H9 (cell line): ENCODE measurements around the gene TUFT1. TPM values are rescaled to one million over a fixed set of nuclear protein-coding genes. Genes with fewer than 3 reads are reported as not detected.

Experiments
- DNase-seq: peaks from one replicate; pipeline ENCODE4 v3.0.0-alpha.2; 2017
- H2AFZ ChIP-seq: one replicate; pipeline ENCODE4 v1.6.1; 2013; ENCODE audit warnings: mild to moderate bottlenecking, low read length, control low read depth, moderate library complexity
- H2AK5ac ChIP-seq: 2 replicates; pipeline ENCODE4 v1.6.1; 2013; ENCODE audit warnings: low read length, control low read depth, mixed read lengths; ENCODE audit not compliant: insufficient read length
- H2BK120ac ChIP-seq: one replicate; pipeline ENCODE4 v1.6.1; 2013; ENCODE audit warnings: low read depth, mild to moderate bottlenecking, low read length, control low read depth, inconsistent platforms; ENCODE audit not compliant: poor library complexity, severe bottlenecking
- H2BK12ac ChIP-seq: 2 replicates; pipeline ENCODE4 v1.6.1; 2013; ENCODE audit warnings: low read length, control low read depth, mixed read lengths, low read depth; ENCODE audit not compliant: insufficient read length
- H2BK15ac ChIP-seq: 2 replicates; pipeline ENCODE4 v1.6.1; 2013; ENCODE audit warnings: low read depth, low read length, control low read depth
- H2BK20ac ChIP-seq: one replicate; pipeline ENCODE4 v1.6.1; 2013; ENCODE audit warnings: low read depth, mild to moderate bottlenecking, low read length, control low read depth, inconsistent platforms; ENCODE audit not compliant: poor library complexity, severe bottlenecking
- H2BK5ac ChIP-seq: 2 replicates; pipeline ENCODE4 v1.6.1; 2013; ENCODE audit warnings: low read length, control low read depth, mixed read lengths; ENCODE audit not compliant: insufficient read length
- H3K14ac ChIP-seq: 2 replicates; pipeline ENCODE4 v1.6.1; 2013; ENCODE audit warnings: low read length, control low read depth; ENCODE audit not compliant: insufficient read depth
- H3K18ac ChIP-seq: 2 replicates; pipeline ENCODE4 v1.6.1; 2013; ENCODE audit warnings: low read depth, mild to moderate bottlenecking, mixed read lengths, low read length, control low read depth; ENCODE audit not compliant: insufficient read length
- H3K23ac ChIP-seq: 2 replicates; pipeline ENCODE4 v1.6.1; 2013; ENCODE audit warnings: low read length, control low read depth, mixed read lengths, low read depth; ENCODE audit not compliant: insufficient read length
- H3K23me2 ChIP-seq: 2 replicates; pipeline ENCODE4 v1.6.1; 2013; ENCODE audit warnings: low read depth, mild to moderate bottlenecking, mixed read lengths, low read length, control low read depth; ENCODE audit not compliant: insufficient read length, poor library complexity, severe bottlenecking
- H3K27ac ChIP-seq: 2 replicates; pipeline ENCODE4 v1.5.1; 2013; ENCODE audit warnings: low read length, control low read depth, mixed read lengths, low read depth; ENCODE audit not compliant: insufficient read length
- H3K27me3 ChIP-seq: 2 replicates; pipeline ENCODE4 v1.6.1; 2013; ENCODE audit warnings: low read length, control low read depth, inconsistent platforms; ENCODE audit not compliant: insufficient read depth
- H3K4ac ChIP-seq: 2 replicates; pipeline ENCODE4 v1.6.1; 2013; ENCODE audit warnings: low read depth, mild to moderate bottlenecking, control low read depth, inconsistent platforms, low read length, moderate library complexity
- H3K4me1 ChIP-seq: 2 replicates; pipeline ENCODE4 v1.6.1; 2013; ENCODE audit warnings: low read length, control low read depth, inconsistent platforms; ENCODE audit not compliant: insufficient read depth
- H3K4me2 ChIP-seq: 2 replicates; pipeline ENCODE4 v1.6.1; 2013; ENCODE audit warnings: low read length, control low read depth, mixed read lengths; ENCODE audit not compliant: insufficient read length, insufficient read depth
- H3K56ac ChIP-seq: 2 replicates; pipeline ENCODE4 v1.6.1; 2013; ENCODE audit warnings: low read depth, mild to moderate bottlenecking, mixed read lengths, low read length, control low read depth; ENCODE audit not compliant: insufficient read length
- H3K79me1 ChIP-seq: 2 replicates; pipeline ENCODE4 v1.6.1; 2013; ENCODE audit warnings: low read depth, mild to moderate bottlenecking, moderate library complexity, low read length, control low read depth, inconsistent platforms; ENCODE audit not compliant: insufficient read depth, poor library complexity, severe bottlenecking
- H3K79me2 ChIP-seq: 2 replicates; pipeline ENCODE4 v1.6.1; 2013; ENCODE audit warnings: low read length, control low read depth, inconsistent platforms; ENCODE audit not compliant: insufficient read depth
- H3K9ac ChIP-seq: 2 replicates; pipeline ENCODE4 v1.6.1; 2013; ENCODE audit warnings: low read length, control low read depth, mixed read lengths; ENCODE audit not compliant: insufficient read length; ENCODE audit errors: extremely low read depth
- H3K9me3 ChIP-seq: one replicate; pipeline ENCODE4 v1.6.1; 2013; ENCODE audit warnings: low read depth, low read length, inconsistent platforms; ENCODE audit not compliant: control insufficient read depth
- H3T11ph ChIP-seq: one replicate; pipeline ENCODE4 v1.6.1; 2013; ENCODE audit warnings: mild to moderate bottlenecking, low read length, control low read depth, inconsistent platforms
- H4K20me1 ChIP-seq: one replicate; pipeline ENCODE4 v1.6.1; 2013; ENCODE audit not compliant: control insufficient read depth, insufficient read length, insufficient read depth
- H4K5ac ChIP-seq: 2 replicates; pipeline ENCODE4 v1.6.1; 2013; ENCODE audit warnings: low read depth, mild to moderate bottlenecking, mixed read lengths, low read length, control low read depth; ENCODE audit not compliant: insufficient read length
- H4K8ac ChIP-seq: replicated peaks from 2 replicates; pipeline ENCODE4 v1.6.1; 2013; ENCODE audit warnings: low read length, control low read depth, mixed read lengths, low read depth; ENCODE audit not compliant: insufficient read length
- H4K91ac ChIP-seq: 2 replicates; pipeline ENCODE4 v1.6.1; 2013; ENCODE audit warnings: low read depth, mild to moderate bottlenecking, moderate library complexity, mixed read lengths, low read length, control low read depth; ENCODE audit not compliant: insufficient read length
- H3K27ac Mint-ChIP-seq, 3 experiments: 2 replicates in 2 of 3; 3 replicates in 1 of 3; pipeline ENCODE4 v1.8.0; 2020 to 2021; ENCODE audit warnings: mixed read lengths in 3 of 3, mild to moderate bottlenecking in 1 of 3, moderate library complexity in 1 of 3
- H3K27me3 Mint-ChIP-seq: 2 replicates; pipeline ENCODE4 v1.8.0; 2021; ENCODE audit warnings: low read depth, mild to moderate bottlenecking, moderate library complexity, mixed read lengths
- H3K36me3 Mint-ChIP-seq, 3 experiments: 2 replicates in 2 of 3; 3 replicates in 1 of 3; pipeline ENCODE4 v1.8.0; 2020 to 2021; ENCODE audit warnings: low read depth in 3 of 3, mixed read lengths in 3 of 3; ENCODE audit not compliant: insufficient read depth in 1 of 3
- H3K4me1 Mint-ChIP-seq, 2 experiments: 2 replicates each; pipeline ENCODE4 v1.8.0; 2020; ENCODE audit warnings: mixed read lengths in 2 of 2
- H3K4me3 Mint-ChIP-seq, 2 experiments: 2 replicates in 1 of 2; 3 replicates in 1 of 2; pipeline ENCODE4 v1.8.0; 2020 to 2021; ENCODE audit warnings: mild to moderate bottlenecking in 2 of 2, mixed read lengths in 2 of 2, moderate library complexity in 1 of 2
- H3K9me3 Mint-ChIP-seq, 2 experiments: 2 replicates in 1 of 2; 3 replicates in 1 of 2; pipeline ENCODE4 v1.8.0; 2020; ENCODE audit warnings: mild to moderate bottlenecking in 2 of 2, mixed read lengths in 2 of 2, moderate library complexity in 1 of 2
- WGBS: extraction: QIAGEN DNeasy Blood & Tissue Kit; methylation state at CpG from one replicate; pipeline ENCODE4 v1.1.7; 2013; ENCODE audit warnings: missing lambda C conversion rate, low lambda C conversion rate, mixed read lengths; ENCODE audit not compliant: insufficient read length; ENCODE audit errors: extremely low coverage; 5-methylcytosine and 5-hydroxymethylcytosine counted together
- total RNA-seq: library from RNA; stranded (reverse); gene quantifications from 2 replicates; pipeline ENCODE4 v1.2.1, GENCODE V29; 2021
- TF ChIP-seq, protein P1 (sequence below): fragments of 200-600 bp; sonication (generic); conservative IDR thresholded peaks from 3 replicates; pipeline ENCODE4 v1.8.0; 2021; ENCODE audit warnings: antibody characterized with exemption, mild to moderate bottlenecking

The TUFT1 gene
- total RNA-seq, 1 experiment from 2014 or later, result 6.2 TPM

DNA sequence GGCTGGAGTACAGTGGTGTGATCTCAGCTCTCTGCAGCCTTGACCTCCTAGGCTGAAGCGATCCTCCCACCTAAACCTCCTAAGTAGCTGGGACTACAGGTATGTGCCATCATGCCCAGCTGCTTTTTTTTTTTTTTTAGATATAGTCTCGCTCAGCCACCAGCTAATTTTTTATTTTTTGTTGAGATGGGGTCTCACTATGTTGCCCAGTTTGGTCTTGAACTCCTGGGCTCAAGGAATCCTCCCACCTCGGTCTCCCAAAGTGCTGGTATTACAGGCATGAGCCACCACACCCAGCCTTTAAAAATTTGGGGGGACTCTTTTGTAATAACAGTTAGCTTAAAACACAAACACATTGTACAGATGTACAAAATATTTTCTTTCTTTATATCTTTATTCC lies 70.0 kb downstream of the TUFT1 start:
- Histone ChIP-seq H2AFZ (no peak overlapping the region), H4K91ac (no peak overlapping the region), H3K23me2 (peaks cover 12% of the 10 kb centered on the region), H3K9me3 (no peaks in the 10 kb centered on the region), H3K56ac (no peak overlapping the region), H3K79me2 (peaks cover 2% of the 10 kb centered on the region; the same call in 1 of the 2 replicates), H2BK20ac (no peak overlapping the region), H2BK15ac (no peak overlapping the region), H2BK120ac (no peak overlapping the region), H2BK5ac (no peak overlapping the region), H3K14ac (no peak overlapping the region), H3K79me1 (no peaks in the 10 kb centered on the region), H3K4ac (no peak overlapping the region), H2BK12ac (no peak overlapping the region), H3K27ac (no peak overlapping the region), H3K4me2 (no peak overlapping the region), H2AK5ac (no peak overlapping the region), H3K9ac (no peak overlapping the region), H3T11ph (no peak overlapping the region), H3K4me1 (no peaks in the 10 kb centered on the region), H3K18ac (no peak overlapping the region), H4K5ac (no peak overlapping the region), H3K23ac (no peak overlapping the region), H3K27me3 (no peaks in the 10 kb centered on the region), H4K20me1 (no peaks in the 10 kb centered on the region), H4K8ac (no peak overlapping the region)
- no peak overlapping the region for H3K27ac Mint-ChIP-seq
- peaks cover 18 to 19% of the 10 kb centered on the region in 2 experiments for H3K4me1 Mint-ChIP-seq
- no peak for DNase-seq
- H3K36me3 Mint-ChIP-seq, result peaks cover 0 to 2% (median under 1%) of the 10 kb centered on the region in 3 experiments; a peak in 1 of 7 replicates
- no CpG with 5 or more reads among the region's 3 CpGs for WGBS
- peaks cover 0 to 3% of the 10 kb centered on the region in 2 experiments; a peak in 1 of 5 replicates for H3K9me3 Mint-ChIP-seq
- H3K4me3 Mint-ChIP-seq, result no peak overlapping the region
- peaks cover 4% of the 10 kb centered on the region; the same call in 1 of the 2 replicates for H3K27me3 Mint-ChIP-seq
- TF ChIP-seq, protein P1, sequence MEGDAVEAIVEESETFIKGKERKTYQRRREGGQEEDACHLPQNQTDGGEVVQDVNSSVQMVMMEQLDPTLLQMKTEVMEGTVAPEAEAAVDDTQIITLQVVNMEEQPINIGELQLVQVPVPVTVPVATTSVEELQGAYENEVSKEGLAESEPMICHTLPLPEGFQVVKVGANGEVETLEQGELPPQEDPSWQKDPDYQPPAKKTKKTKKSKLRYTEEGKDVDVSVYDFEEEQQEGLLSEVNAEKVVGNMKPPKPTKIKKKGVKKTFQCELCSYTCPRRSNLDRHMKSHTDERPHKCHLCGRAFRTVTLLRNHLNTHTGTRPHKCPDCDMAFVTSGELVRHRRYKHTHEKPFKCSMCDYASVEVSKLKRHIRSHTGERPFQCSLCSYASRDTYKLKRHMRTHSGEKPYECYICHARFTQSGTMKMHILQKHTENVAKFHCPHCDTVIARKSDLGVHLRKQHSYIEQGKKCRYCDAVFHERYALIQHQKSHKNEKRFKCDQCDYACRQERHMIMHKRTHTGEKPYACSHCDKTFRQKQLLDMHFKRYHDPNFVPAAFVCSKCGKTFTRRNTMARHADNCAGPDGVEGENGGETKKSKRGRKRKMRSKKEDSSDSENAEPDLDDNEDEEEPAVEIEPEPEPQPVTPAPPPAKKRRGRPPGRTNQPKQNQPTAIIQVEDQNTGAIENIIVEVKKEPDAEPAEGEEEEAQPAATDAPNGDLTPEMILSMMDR, result no peak
